GM12874 (cell line): ENCODE results near the gene AKAP13.

Experiments used
- TF ChIP-seq, protein P1 (sequence below): IDR thresholded peaks from 2 replicates; pipeline ENCODE4 v1.5.1; 2011; ENCODE audit warnings: low read depth, mild to moderate bottlenecking, control low read depth, low read length, moderate library complexity; ENCODE audit not compliant: insufficient read depth

AKAP13 gene

DNA sequence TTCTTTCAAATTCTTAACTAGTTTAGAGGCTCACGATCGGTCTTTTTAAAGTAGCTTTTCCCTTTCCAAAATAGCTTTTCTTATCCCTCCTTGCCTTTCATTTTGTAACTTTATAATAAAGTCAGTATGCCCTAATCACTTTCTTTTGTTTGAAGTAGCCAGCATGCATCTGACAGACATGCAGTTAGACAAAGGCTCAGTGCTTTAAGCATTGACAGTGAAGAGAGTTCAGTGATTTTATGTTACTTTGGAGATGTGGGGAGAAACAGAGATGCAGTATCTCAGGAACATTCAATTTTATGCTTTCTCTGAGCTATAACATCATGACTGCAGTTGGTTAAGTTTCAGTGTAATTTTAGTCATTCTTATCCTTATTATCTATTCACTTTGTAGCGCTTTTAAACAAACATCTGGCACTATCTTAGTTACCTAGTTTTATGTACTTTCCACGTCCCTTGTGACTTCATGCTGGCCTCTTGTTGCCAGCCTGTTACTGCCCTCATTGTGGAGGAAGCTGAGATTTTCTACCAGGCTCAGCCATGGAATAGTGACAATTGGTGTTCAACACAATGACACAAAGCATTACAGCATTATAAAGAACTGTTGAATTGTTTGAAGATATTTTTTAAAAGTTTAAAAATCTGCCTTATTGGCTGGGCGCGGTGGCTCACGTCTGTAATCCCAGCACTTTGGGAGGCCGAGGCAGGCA, 90.3 kb downstream of the AKAP13 start:
- TF ChIP-seq, protein P1, sequence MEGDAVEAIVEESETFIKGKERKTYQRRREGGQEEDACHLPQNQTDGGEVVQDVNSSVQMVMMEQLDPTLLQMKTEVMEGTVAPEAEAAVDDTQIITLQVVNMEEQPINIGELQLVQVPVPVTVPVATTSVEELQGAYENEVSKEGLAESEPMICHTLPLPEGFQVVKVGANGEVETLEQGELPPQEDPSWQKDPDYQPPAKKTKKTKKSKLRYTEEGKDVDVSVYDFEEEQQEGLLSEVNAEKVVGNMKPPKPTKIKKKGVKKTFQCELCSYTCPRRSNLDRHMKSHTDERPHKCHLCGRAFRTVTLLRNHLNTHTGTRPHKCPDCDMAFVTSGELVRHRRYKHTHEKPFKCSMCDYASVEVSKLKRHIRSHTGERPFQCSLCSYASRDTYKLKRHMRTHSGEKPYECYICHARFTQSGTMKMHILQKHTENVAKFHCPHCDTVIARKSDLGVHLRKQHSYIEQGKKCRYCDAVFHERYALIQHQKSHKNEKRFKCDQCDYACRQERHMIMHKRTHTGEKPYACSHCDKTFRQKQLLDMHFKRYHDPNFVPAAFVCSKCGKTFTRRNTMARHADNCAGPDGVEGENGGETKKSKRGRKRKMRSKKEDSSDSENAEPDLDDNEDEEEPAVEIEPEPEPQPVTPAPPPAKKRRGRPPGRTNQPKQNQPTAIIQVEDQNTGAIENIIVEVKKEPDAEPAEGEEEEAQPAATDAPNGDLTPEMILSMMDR, result no peak

GRCh38 chr15:85472349-85472748, 91.9 kb downstream of the AKAP13 start:
- TF ChIP-seq, protein P1, result no peak

DNA sequence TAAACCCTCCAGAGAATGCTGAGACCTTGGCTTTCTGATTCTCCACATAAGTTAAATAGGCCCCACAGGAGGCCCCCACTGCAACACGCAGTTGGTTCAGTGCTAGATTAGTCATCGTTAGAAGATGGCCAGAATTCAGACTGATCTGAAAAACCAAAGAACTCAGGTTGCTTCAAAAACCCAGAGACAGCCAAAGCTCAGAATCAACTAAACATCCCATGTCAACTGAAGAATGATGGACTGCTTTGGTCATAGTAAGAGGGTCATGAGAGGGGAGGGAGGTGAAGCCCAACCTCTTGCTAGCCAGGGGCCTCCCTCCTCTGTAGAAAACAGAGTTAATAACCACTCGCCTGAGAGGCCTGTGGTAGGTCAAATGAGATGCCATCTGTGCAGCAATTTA, 93.1 kb downstream of the AKAP13 start:
- TF ChIP-seq, protein P1, result no peak

GRCh38 chr15:85474700-85475316, 94.4 kb downstream of the AKAP13 start:
- TF ChIP-seq, protein P1, result no peak

DNA sequence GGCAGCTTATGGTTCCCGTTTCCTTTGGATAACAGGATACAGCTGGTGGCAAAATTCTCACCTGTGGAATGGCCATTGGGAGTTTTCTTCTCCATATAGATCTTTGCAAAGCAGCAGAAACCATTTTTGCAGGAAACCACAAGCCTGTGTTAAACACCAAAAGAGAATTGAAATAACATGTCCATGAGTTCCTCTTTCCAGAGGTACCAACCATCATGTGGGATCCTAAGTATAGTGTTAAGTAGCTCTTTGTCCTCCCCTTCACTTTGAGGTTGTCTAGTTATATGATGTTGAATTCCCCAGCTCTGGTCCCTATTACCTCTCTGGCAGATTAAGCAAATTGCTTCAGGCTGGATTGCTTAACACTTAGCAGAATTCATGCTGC, 94.9 kb downstream of the AKAP13 start:
- TF ChIP-seq, protein P1, result no peak

DNA sequence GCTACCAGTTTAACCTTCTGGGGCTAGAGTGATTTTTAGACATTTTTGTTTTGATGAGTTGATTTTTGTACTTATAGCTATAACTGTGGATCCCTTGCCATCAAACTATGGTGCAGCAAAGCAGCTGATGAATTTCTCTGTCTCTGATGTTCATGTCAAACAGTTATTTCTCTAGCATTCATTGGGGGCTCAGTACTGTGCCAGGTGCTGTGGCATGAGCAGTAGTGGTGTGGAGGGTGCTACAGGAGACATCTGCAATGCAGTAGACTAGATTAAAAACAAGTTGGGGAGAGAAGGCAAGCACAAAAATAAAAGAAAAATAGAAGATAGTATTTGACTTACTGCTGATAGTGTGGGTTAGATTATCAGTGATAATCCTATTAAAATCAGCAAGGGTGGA, 95.3 kb downstream of the AKAP13 start:
- TF ChIP-seq, protein P1, result no peak

GRCh38 chr15:85477061-85477460, 96.7 kb downstream of the AKAP13 start:
- TF ChIP-seq, protein P1, result no peak
